ENCODE results near the gene VIP.

DNA sequence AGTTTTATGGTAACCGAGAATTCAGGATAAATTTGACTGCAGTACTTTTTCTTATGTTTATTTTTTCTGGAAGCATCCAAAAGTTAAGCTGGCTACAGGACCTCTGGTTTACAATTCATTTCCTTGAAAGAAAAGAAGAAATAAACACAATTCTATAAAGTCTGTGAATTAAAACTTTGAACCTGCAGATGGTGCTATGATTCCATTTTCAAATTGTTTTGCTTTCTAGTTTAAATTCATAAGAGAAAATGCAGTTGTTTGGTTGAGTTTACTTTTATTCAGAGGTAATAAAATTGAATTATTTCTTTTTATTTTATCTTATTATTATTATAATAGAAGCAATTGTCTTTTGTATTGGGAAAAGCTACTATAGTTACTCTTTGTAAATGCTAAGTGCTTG lies 1.8 kb upstream of the VIP start:
- TF ChIP-seq POLR2A (IDR thresholded peaks at IDR 0.05; ENCODE audit: low read depth, low read length): no peak
- TF ChIP-seq TAF1 (IDR thresholded peaks at IDR 0.05; ENCODE audit: borderline replicate concordance, low read depth, low read length): no peak
- TF ChIP-seq POLR2AphosphoS5 (IDR thresholded peaks at IDR 0.05; ENCODE audit: low read depth, low read length): no peak
